Trophoblast cell (in vitro differentiated cells and primary cell): ENCODE measurements around the gene SLC25A25.

Source experiments
- DNase-seq, 2 donors: peaks; one replicate each; pipeline ENCODE4 v3.0.0-alpha.2; 2016
- H2AFZ ChIP-seq: 2 replicates; pipeline ENCODE4 v1.6.1; 2013; ENCODE audit warnings: low read length, moderate library complexity, mild to moderate bottlenecking; ENCODE audit not compliant: insufficient read depth, poor library complexity
- H2AK5ac ChIP-seq: 2 replicates; pipeline ENCODE4 v1.6.1; 2013; ENCODE audit warnings: mild to moderate bottlenecking, low read length
- H2BK120ac ChIP-seq: 2 replicates; pipeline ENCODE4 v1.6.1; 2013; ENCODE audit warnings: low read length, mild to moderate bottlenecking, moderate library complexity; ENCODE audit not compliant: insufficient read depth, poor library complexity
- H2BK12ac ChIP-seq: 2 replicates; pipeline ENCODE4 v1.6.1; 2013; ENCODE audit warnings: mild to moderate bottlenecking, low read length, moderate library complexity
- H2BK5ac ChIP-seq: 2 replicates; pipeline ENCODE4 v1.6.1; 2013; ENCODE audit warnings: low read length, low read depth, moderate library complexity, mild to moderate bottlenecking; ENCODE audit not compliant: poor library complexity
- H3K14ac ChIP-seq: 2 replicates; pipeline ENCODE4 v1.6.1; 2013; ENCODE audit warnings: mild to moderate bottlenecking, low read length
- H3K18ac ChIP-seq: 2 replicates; pipeline ENCODE4 v1.6.1; 2013; ENCODE audit warnings: mild to moderate bottlenecking, low read length
- H3K23ac ChIP-seq: 2 replicates; pipeline ENCODE4 v1.6.1; 2013; ENCODE audit warnings: low read length
- H3K27ac ChIP-seq: 2 replicates; pipeline ENCODE4 v1.5.1; 2013; ENCODE audit warnings: low read depth, mild to moderate bottlenecking, inconsistent platforms, low read length, moderate library complexity
- H3K27me3 ChIP-seq: 2 replicates; pipeline ENCODE4 v1.6.1; 2013; ENCODE audit warnings: inconsistent platforms, mild to moderate bottlenecking, low read length, moderate library complexity; ENCODE audit not compliant: insufficient read depth
- H3K36me3 ChIP-seq, 2 experiments: 1 replicate in 1 of 2; 2 replicates in 1 of 2; pipeline ENCODE4 v1.6.1; 2013; ENCODE audit warnings: low read length in 2 of 2, mild to moderate bottlenecking in 2 of 2, moderate library complexity in 1 of 2; ENCODE audit not compliant: insufficient read depth in 2 of 2, control insufficient read depth in 1 of 2
- H3K4ac ChIP-seq: 2 replicates; pipeline ENCODE4 v1.6.1; 2013; ENCODE audit warnings: low read depth, mild to moderate bottlenecking, low read length, moderate library complexity
- H3K4me1 ChIP-seq, 2 experiments: 1 replicate in 1 of 2; 2 replicates in 1 of 2; pipeline ENCODE4 v1.6.1; 2013; ENCODE audit warnings: low read length in 2 of 2, mild to moderate bottlenecking in 2 of 2, moderate library complexity in 1 of 2; ENCODE audit not compliant: insufficient read depth in 2 of 2, control insufficient read depth in 1 of 2
- H3K4me2 ChIP-seq: 2 replicates; pipeline ENCODE4 v1.6.1; 2013; ENCODE audit warnings: inconsistent platforms, mild to moderate bottlenecking, low read length, moderate library complexity
- H3K4me3 ChIP-seq: 2 replicates; pipeline ENCODE4 v1.5.1; 2013; ENCODE audit warnings: mild to moderate bottlenecking, low read depth, low read length, inconsistent platforms
- H3K79me1 ChIP-seq: one replicate; pipeline ENCODE4 v1.6.1; 2013; ENCODE audit warnings: low read length
- H3K79me2 ChIP-seq: 2 replicates; pipeline ENCODE4 v1.6.1; 2013; ENCODE audit warnings: low read length, mild to moderate bottlenecking; ENCODE audit not compliant: control insufficient read depth, insufficient read depth, poor library complexity
- H3K9ac ChIP-seq: 2 replicates; pipeline ENCODE4 v1.6.1; 2013; ENCODE audit warnings: mild to moderate bottlenecking, low read length
- H3K9me3 ChIP-seq: 2 replicates; pipeline ENCODE4 v1.6.1; 2013; ENCODE audit warnings: low read depth, mild to moderate bottlenecking, control low read depth, inconsistent platforms, low read length; ENCODE audit not compliant: insufficient read depth
- H4K12ac ChIP-seq: 2 replicates; pipeline ENCODE4 v1.6.1; 2013; ENCODE audit warnings: low read depth, mild to moderate bottlenecking, low read length, moderate library complexity
- H4K8ac ChIP-seq: 2 replicates; pipeline ENCODE4 v1.6.1; 2013; ENCODE audit warnings: low read depth, mild to moderate bottlenecking, low read length, moderate library complexity
- H4K91ac ChIP-seq: one replicate; pipeline ENCODE4 v1.6.1; 2013; ENCODE audit warnings: low read depth, mild to moderate bottlenecking, low read length, moderate library complexity
- WGBS: extraction: QIAGEN DNeasy Blood & Tissue Kit; methylation state at CpG from one replicate; pipeline ENCODE4 v1.1.7; 2013; ENCODE audit warnings: missing lambda C conversion rate; ENCODE audit not compliant: insufficient read length, insufficient coverage; ENCODE audit errors: extremely low coverage; 5-methylcytosine and 5-hydroxymethylcytosine counted together

SLC25A25 gene

GRCh38 chr9:128101690-128102089 is 33.7 kb downstream of the SLC25A25 start:
- H2BK12ac ChIP-seq = no peak overlapping the region
- no CpG with 5 or more reads among the region's 20 CpGs for WGBS
- no peak overlapping the region for H2AFZ ChIP-seq
- no peaks in the 10 kb centered on the region for H3K27me3 ChIP-seq
- H2AK5ac ChIP-seq = no peak overlapping the region
- no peak overlapping the region for H3K18ac ChIP-seq
- DNase-seq = no peak
- H3K27ac ChIP-seq = no peak overlapping the region
- no peak overlapping the region for H3K4me2 ChIP-seq
- H3K79me1 ChIP-seq = peaks cover 23% of the 10 kb centered on the region
- H3K14ac ChIP-seq = no peak overlapping the region
- peaks cover 47 to 48% of the 10 kb centered on the region in 2 experiments for H3K36me3 ChIP-seq
- H3K4me1 ChIP-seq = peaks cover 33 to 34% of the 10 kb centered on the region in 2 experiments
- H2BK5ac ChIP-seq = no peak overlapping the region
- no peak overlapping the region for H3K4ac ChIP-seq
- no peak overlapping the region for H3K4me3 ChIP-seq
- no peak overlapping the region for H4K91ac ChIP-seq
- H3K79me2 ChIP-seq = peaks cover 12% of the 10 kb centered on the region
- no peak overlapping the region for H2BK120ac ChIP-seq
- no peaks in the 10 kb centered on the region for H3K9me3 ChIP-seq
- H3K9ac ChIP-seq = no peak overlapping the region
- H4K12ac ChIP-seq = no peak overlapping the region
- no peak overlapping the region for H4K8ac ChIP-seq
- H3K23ac ChIP-seq = no peak overlapping the region

GRCh38 chr9:128102196-128102595 is 34.2 kb downstream of the SLC25A25 start:
- Histone ChIP-seq H3K79me1 (peaks cover 23% of the 10 kb centered on the region), H3K18ac (no peak overlapping the region), H3K4me1 (peaks cover 30 to 31% of the 10 kb centered on the region in 2 experiments), H3K27ac (no peak overlapping the region), H3K4ac (no peak overlapping the region), H3K36me3 (peaks cover 52 to 53% of the 10 kb centered on the region in 2 experiments), H4K12ac (no peak overlapping the region), H3K9me3 (no peaks in the 10 kb centered on the region), H3K23ac (no peak overlapping the region), H3K9ac (no peak overlapping the region), H2AFZ (no peak overlapping the region), H3K27me3 (no peaks in the 10 kb centered on the region), H2AK5ac (no peak overlapping the region), H3K4me3 (no peak overlapping the region), H3K14ac (no peak overlapping the region), H4K8ac (no peak overlapping the region), H2BK12ac (no peak overlapping the region), H4K91ac (no peak overlapping the region), H2BK5ac (no peak overlapping the region), H2BK120ac (no peak overlapping the region), H3K4me2 (no peak overlapping the region), H3K79me2 (peaks cover 12% of the 10 kb centered on the region)
- WGBS = no CpG with 5 or more reads among the region's 13 CpGs
- DNase-seq = no peak

GRCh38 chr9:128102861-128103588 is 35.0 kb downstream of the SLC25A25 start:
- H3K4me1 ChIP-seq = peaks cover 22 to 27% of the 10 kb centered on the region in 2 experiments
- no peak overlapping the region for H2AFZ ChIP-seq
- no CpG with 5 or more reads among the region's 23 CpGs for WGBS
- DNase-seq = peak in 1 of 2 donors; percentile 45
- H3K27me3 ChIP-seq = no peaks in the 10 kb centered on the region
- H3K9me3 ChIP-seq = no peaks in the 10 kb centered on the region
- no peak overlapping the region for H3K4me2 ChIP-seq
- no peak overlapping the region for H2BK5ac ChIP-seq
- H4K91ac ChIP-seq = no peak overlapping the region
- H3K79me2 ChIP-seq = peaks cover 10% of the 10 kb centered on the region
- H2BK12ac ChIP-seq = no peak overlapping the region
- no peak overlapping the region for H2BK120ac ChIP-seq
- no peak overlapping the region for H3K9ac ChIP-seq
- H3K36me3 ChIP-seq = peaks cover 60 to 62% of the 10 kb centered on the region in 2 experiments
- no peak overlapping the region for H3K4ac ChIP-seq
- H3K27ac ChIP-seq = no peak overlapping the region
- no peak overlapping the region for H3K23ac ChIP-seq
- no peak overlapping the region for H4K12ac ChIP-seq
- H3K4me3 ChIP-seq = no peak overlapping the region
- H2AK5ac ChIP-seq = no peak overlapping the region
- H3K79me1 ChIP-seq = peaks cover 16% of the 10 kb centered on the region
- H4K8ac ChIP-seq = no peak overlapping the region
- H3K14ac ChIP-seq = no peak overlapping the region
- H3K18ac ChIP-seq = no peak overlapping the region

GRCh38 chr9:128103589-128103962 is 35.5 kb downstream of the SLC25A25 start:
- no peak overlapping the region for H3K27ac ChIP-seq
- peak in 1 of 2 donors; percentile 49 for DNase-seq
- H3K27me3 ChIP-seq = no peaks in the 10 kb centered on the region
- no peak overlapping the region for H2BK5ac ChIP-seq
- H3K14ac ChIP-seq = no peak overlapping the region
- no peak overlapping the region for H2AFZ ChIP-seq
- peaks cover 64 to 66% of the 10 kb centered on the region in 2 experiments for H3K36me3 ChIP-seq
- H2BK120ac ChIP-seq = no peak overlapping the region
- H2BK12ac ChIP-seq = no peak overlapping the region
- no peak overlapping the region for H3K18ac ChIP-seq
- no peaks in the 10 kb centered on the region for H3K9me3 ChIP-seq
- H3K4me2 ChIP-seq = no peak overlapping the region
- peaks cover 12% of the 10 kb centered on the region for H3K79me1 ChIP-seq
- no peak overlapping the region for H2AK5ac ChIP-seq
- no peak overlapping the region for H3K4ac ChIP-seq
- H3K4me1 ChIP-seq = peaks cover 22 to 27% of the 10 kb centered on the region in 2 experiments
- no peak overlapping the region for H3K4me3 ChIP-seq
- H4K12ac ChIP-seq = no peak overlapping the region
- no peak overlapping the region for H4K91ac ChIP-seq
- H4K8ac ChIP-seq = no peak overlapping the region
- H3K9ac ChIP-seq = no peak overlapping the region
- H3K79me2 ChIP-seq = peaks cover 7% of the 10 kb centered on the region
- no CpG with 5 or more reads among the region's 8 CpGs for WGBS
- no peak overlapping the region for H3K23ac ChIP-seq
